ENCODE results near the gene UVSSA. TPM values are rescaled to one million over a fixed set of nuclear protein-coding genes. Genes with fewer than 3 reads are reported as not detected.

The UVSSA gene
- total and polyA plus RNA-seq, 2 donors (not counting 1 experiment from before 2014, with no cell fraction given): 34.6 to 40.5 TPM

GRCh38 chr4:1381944-1382541 lies 35.0 kb downstream of the UVSSA start:
- no peak for DNase-seq
- CTCF ChIA-PET: no interaction called here
- H3K27ac ChIP-seq (ENCODE audit: low read length in 2 of 2): no peak overlapping the region
- H3K9ac ChIP-seq (ENCODE audit: low read length): no peak overlapping the region
- H3K36me3 ChIP-seq (replicated peaks in 1 of 2; ENCODE audit: control extremely low read depth in 1 of 2, control insufficient read depth in 1 of 2, extremely low read depth in 1 of 2, insufficient read depth in 2 of 2, low read length in 1 of 2): no peaks in the 10 kb centered on the region
- no peaks in the 10 kb centered on the region for H3K27me3 ChIP-seq (replicated peaks in 1 of 4; ENCODE audit: control extremely low read depth in 1 of 4, control insufficient read depth in 3 of 4, insufficient read depth in 4 of 4, low read length in 3 of 4)
- H4K20me1 ChIP-seq (ENCODE audit: control insufficient read depth, insufficient read depth, low read length, poor library complexity, severe bottlenecking): no peaks in the 10 kb centered on the region
- Mint-ChIP-seq H3K4me3 (no peak overlapping the region), H3K27ac (no peak overlapping the region), H3K27me3 (no peaks in the 10 kb centered on the region), H3K4me1 (no peaks in the 10 kb centered on the region), H3K9me3 (ENCODE audit: insufficient read depth) (no peaks in the 10 kb centered on the region)
- WGBS (ENCODE audit: insufficient coverage): 98% methylated on average over 24 of the region's 24 CpGs
- no peaks in the 10 kb centered on the region for H3K79me2 ChIP-seq (ENCODE audit: control insufficient read depth, insufficient read depth, low read length)
- no peak overlapping the region for H3K4me2 ChIP-seq (replicated peaks; ENCODE audit: low read depth, low read length, poor library complexity, severe bottlenecking)
- POLR2A ChIA-PET: no interaction called here
- ATAC-seq (ENCODE audit: low read depth): no peak
- intact Hi-C loops (cut with micrococcal nuclease): no loop called here
- no peak overlapping the region for H2AFZ ChIP-seq (ENCODE audit: insufficient read depth, low read depth, low read length, poor library complexity, severe bottlenecking)
- TF ChIP-seq EZH2 (IDR thresholded peaks at IDR 0.05; ENCODE audit: borderline replicate concordance, insufficient read depth, low read depth, low read length, poor library complexity, severe bottlenecking) (no peak), CTCF (IDR thresholded peaks at IDR 0.05) (no peak)
- no peaks in the 10 kb centered on the region for H3K9me3 ChIP-seq (ENCODE audit: control extremely low read depth in 1 of 3, control insufficient read depth in 2 of 3, insufficient read depth in 1 of 3, low read length in 2 of 3)
- H3K4me3 ChIP-seq (ENCODE audit: control extremely low read depth in 1 of 5, extremely low read depth in 1 of 5, insufficient read depth in 1 of 5, low read depth in 2 of 5, low read length in 4 of 5): no peak overlapping the region
- H3K4me1 ChIP-seq (ENCODE audit: control insufficient read depth in 2 of 2, insufficient read depth in 2 of 2, low read length in 2 of 2): no peaks in the 10 kb centered on the region

DNA sequence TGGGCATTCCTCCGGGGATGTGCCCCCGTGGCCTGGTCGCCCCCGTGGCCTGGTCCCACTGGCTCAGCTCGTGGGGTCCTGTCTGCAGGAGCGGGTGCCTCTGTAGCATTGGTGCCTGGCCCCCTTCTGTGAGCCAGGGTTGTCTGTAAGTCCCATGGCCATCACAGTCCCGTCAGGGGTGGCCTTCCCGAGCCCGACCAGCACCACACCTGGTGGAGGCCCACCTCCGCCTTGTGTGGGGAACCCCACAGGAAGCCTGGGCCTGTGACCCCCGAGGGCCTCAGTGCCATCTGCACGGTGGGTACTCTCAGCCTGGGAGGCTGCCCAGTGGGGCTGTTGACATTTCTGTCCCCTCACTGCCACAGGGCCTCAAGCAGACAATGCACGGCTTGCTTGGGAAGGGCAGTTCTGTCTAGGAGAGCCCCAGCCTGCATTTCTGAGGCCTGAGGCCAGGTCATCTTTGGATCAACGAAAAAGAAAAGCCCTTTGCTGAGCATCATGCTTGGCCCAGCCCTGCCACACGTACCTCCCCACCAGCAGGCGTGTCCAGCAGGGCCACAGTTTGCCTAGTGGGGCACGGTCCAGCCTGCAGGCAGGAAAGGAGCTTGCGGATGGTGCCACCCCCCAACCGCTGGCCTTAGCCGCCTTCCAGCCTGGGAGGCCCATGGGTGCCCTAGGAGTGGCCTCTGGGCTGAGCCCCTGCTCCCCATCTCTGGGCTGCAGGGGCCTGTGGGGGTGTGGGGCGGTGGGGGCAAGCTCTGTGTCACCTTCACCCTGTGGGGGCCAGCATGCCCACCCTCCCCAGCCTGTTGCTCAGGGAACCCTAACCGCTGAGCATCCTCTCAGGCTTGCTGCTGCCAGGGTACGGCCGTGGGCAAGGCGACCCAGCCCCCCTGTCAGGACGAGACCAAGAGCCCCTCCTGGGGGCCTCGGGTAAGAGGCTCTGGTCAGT lies 36.0 kb downstream of the UVSSA start:
- H3K4me1 Mint-ChIP-seq: no peaks in the 10 kb centered on the region
- intact Hi-C loops (cut with micrococcal nuclease): no loop called here
- POLR2A ChIA-PET: no interaction called here

More for the DNA sequence above, 36.0 kb downstream of the UVSSA start:
- peaks cover 0 to under 1% (median 0%) of the 10 kb centered on the region in 3 donors for H3K9me3 ChIP-seq (ENCODE audit: control extremely low read depth in 1 of 3, control insufficient read depth in 2 of 3, insufficient read depth in 1 of 3, low read length in 2 of 3)
- WGBS (ENCODE audit: insufficient coverage): 87% methylated on average over 25 of the region's 27 CpGs
- H3K4me3 Mint-ChIP-seq: no peak overlapping the region
- H3K9ac ChIP-seq (ENCODE audit: low read length): no peak overlapping the region
- H3K4me1 ChIP-seq (ENCODE audit: control insufficient read depth in 2 of 2, insufficient read depth in 2 of 2, low read length in 2 of 2): no peaks in the 10 kb centered on the region
- ATAC-seq (ENCODE audit: low read depth) (no peak), DNase-seq (no peak)
- H2AFZ ChIP-seq (ENCODE audit: insufficient read depth, low read depth, low read length, poor library complexity, severe bottlenecking): no peak overlapping the region
- H3K27me3 Mint-ChIP-seq: no peaks in the 10 kb centered on the region
- no peak overlapping the region for H3K27ac Mint-ChIP-seq
- no peak overlapping the region for H3K4me3 ChIP-seq (ENCODE audit: control extremely low read depth in 1 of 5, extremely low read depth in 1 of 5, insufficient read depth in 1 of 5, low read depth in 2 of 5, low read length in 4 of 5)
- no peaks in the 10 kb centered on the region for H3K36me3 ChIP-seq (replicated peaks in 1 of 2; ENCODE audit: control extremely low read depth in 1 of 2, control insufficient read depth in 1 of 2, extremely low read depth in 1 of 2, insufficient read depth in 2 of 2, low read length in 1 of 2)
- H4K20me1 ChIP-seq (ENCODE audit: control insufficient read depth, insufficient read depth, low read length, poor library complexity, severe bottlenecking): no peaks in the 10 kb centered on the region
- H3K4me2 ChIP-seq (replicated peaks; ENCODE audit: low read depth, low read length, poor library complexity, severe bottlenecking): no peak overlapping the region
- no peaks in the 10 kb centered on the region for H3K27me3 ChIP-seq (replicated peaks in 1 of 4; ENCODE audit: control extremely low read depth in 1 of 4, control insufficient read depth in 3 of 4, insufficient read depth in 4 of 4, low read length in 3 of 4)
- H3K9me3 Mint-ChIP-seq (ENCODE audit: insufficient read depth): peaks cover 3% of the 10 kb centered on the region
- no peaks in the 10 kb centered on the region for H3K79me2 ChIP-seq (ENCODE audit: control insufficient read depth, insufficient read depth, low read length)
- TF ChIP-seq CTCF (IDR thresholded peaks at IDR 0.05) (no peak), EZH2 (IDR thresholded peaks at IDR 0.05; ENCODE audit: borderline replicate concordance, insufficient read depth, low read depth, low read length, poor library complexity, severe bottlenecking) (no peak)
- no peak overlapping the region for H3K27ac ChIP-seq (ENCODE audit: low read length in 2 of 2)
- CTCF ChIA-PET: no interaction called here

Measured in B cell (primary cell).